Stimulated activated CD4-positive, alpha-beta T cell treated with anti-CD3 and anti-CD28 coated beads, TNF-alpha, amount 100 ng/mL, for 24 hours (primary cell): ENCODE data around the gene POU2F1.
"Not testable (repeated sequence)": the region's sequence is repeated elsewhere in the genome, so short reads cannot be mapped to it uniquely, and the experiment has no call there.

Source experiments
- DNase-seq, 3 experiments: peaks; one replicate each; pipeline ENCODE4 v3.0.0-alpha.2; 2020; ENCODE audit warnings: low read depth in 3 of 3

POU2F1 gene

DNA sequence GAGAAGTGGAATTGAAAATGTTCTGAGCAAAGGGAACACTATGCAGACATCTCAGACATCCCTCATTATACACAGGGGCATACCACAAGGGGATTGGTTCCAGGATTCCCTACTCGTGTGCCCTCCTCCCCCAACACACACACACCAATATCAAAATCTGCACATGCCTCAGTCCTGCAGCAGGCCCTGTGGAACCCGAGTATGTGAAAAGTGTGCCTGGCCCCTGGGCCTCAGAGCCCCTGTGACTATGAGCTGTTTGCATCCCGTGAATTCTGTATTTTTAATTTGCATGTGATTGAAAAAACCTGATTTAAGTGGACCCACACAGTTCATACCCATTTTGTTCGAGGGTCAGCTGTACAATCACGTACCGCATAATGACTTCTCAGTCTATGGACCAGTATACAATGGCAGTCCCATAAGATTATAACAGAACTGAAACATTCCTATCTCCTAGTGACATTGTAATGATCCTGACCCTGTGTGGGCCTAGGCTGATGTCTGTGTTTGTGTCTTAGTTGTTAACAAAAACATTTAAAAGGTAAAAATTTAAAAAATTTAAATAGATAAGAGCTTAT is 11.3 kb downstream of the POU2F1 start:
- DNase-seq: no peak

GRCh38 chr1:167232801-167233200 is 12.1 kb downstream of the POU2F1 start:
- no peak for DNase-seq

GRCh38 chr1:167233373-167233772 is 12.7 kb downstream of the POU2F1 start:
- DNase-seq: no peak

GRCh38 chr1:167237000-167237399 is 16.3 kb downstream of the POU2F1 start:
- DNase-seq: no peak

- DNase-seq: no peak
Observed at GRCh38 chr1:167238713-167239112, 18.0 kb downstream of the POU2F1 start.

GRCh38 chr1:167239257-167239656 is 18.6 kb downstream of the POU2F1 start:
- no peak for DNase-seq

GRCh38 chr1:167244244-167244643 is 23.6 kb downstream of the POU2F1 start:
- DNase-seq: no peak

- not testable (repeated sequence) for DNase-seq
Observed at GRCh38 chr1:167245168-167245567, 24.5 kb downstream of the POU2F1 start.

DNA sequence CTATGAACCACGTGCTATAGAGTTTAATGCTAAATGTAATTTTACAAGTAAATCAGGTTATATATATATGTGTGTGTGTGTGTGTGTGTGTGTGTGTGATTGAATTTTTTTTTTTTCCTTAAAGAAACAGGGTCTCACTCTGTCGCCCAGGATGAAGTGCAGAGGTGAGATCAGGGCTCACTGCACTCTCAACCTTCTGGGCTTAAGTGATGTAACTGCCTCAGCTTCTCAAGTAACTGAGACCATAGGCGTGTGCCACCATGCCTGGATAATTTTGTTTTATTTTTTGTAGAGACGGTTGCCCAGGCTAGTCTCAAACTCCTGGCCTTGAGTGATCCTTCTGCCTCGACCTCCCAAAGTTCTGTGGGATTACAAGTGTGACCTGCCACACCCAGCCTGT is 26.3 kb downstream of the POU2F1 start:
- DNase-seq: no peak

DNA sequence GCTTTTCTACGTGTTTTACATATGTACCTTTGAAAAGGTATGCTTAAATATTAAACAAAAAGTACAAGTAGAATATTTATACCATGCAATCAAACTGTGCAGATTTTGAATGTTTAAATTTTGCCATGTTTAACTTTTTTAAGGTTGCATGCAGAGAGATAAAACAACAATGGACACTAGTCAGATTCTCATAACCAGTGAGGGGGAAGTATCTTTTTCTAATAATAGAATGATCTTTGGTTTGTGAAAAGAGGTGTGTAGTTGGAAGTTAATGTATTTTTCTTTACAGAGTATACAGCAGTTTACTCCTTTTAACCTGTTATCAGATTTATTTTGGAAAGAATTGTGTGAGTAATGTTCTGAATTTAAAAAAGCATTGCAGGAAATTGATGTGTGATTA is 27.1 kb downstream of the POU2F1 start:
- no peak for DNase-seq

DNA sequence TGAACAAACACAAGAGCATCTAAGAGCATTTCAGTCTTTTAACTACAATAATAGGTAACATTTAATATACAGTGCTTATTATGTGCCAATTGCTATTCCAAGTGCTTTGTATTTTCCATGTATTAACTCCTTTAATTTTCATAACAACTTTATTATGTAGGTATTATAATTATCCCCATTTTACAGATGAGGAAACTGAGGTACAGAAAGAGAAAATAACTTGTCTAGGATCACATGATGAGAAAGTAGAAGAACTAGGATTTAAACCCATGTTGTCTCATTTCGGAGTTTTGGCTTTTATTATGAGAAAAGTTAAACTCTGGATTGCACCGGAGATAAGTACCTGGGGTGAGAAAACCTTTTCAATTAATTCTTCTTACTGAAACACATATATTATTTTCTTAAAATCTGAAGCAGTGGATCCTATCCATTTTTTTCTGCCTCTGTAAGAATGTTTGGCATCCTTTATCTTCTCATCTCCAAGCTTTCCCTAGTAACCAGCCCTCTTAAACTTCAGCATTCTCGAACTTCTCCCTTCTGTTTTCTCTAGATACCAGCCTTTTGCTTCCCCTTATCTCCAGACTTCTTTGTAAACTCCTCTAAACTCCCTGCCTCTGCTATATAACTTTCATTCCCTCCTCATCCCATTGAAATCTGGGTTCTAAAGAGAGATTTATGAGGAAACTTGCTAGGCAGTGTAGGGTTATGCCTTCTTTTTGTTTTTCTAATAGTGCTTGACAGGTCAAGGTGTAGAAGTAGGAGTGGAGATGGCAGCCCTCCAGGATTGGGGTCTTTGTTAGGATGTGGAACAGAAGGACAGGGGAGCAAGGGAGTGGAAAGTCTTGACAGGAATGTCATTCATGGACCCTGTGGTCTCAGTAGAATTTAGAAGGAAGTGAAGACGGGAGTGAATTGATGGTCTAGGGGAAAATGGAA is 28.3 kb downstream of the POU2F1 start:
- DNase-seq: no peak

DNA sequence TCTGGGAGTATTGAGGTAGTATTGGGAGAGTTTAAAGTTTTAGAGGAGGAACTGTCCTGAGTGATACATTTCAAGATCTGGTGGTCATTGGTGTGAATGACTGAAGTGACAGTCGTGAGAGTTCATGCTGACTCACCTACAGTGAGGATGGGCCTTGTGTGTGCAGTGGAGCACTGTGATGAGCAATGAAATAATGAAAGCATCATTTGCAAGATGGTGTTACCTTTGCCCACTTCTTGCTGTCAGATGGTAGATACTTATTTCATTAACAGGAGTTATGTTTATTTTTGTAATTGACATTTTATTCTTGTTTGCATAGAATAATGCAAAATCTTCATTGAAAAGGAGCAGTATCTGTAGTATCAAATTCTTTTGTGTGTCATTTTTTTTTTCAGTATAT is 29.0 kb downstream of the POU2F1 start:
- DNase-seq: no peak

- DNase-seq: no peak
Observed at GRCh38 chr1:167250482-167250881, 29.8 kb downstream of the POU2F1 start.

GRCh38 chr1:167251472-167251871 is 30.8 kb downstream of the POU2F1 start:
- DNase-seq: no peak

DNA sequence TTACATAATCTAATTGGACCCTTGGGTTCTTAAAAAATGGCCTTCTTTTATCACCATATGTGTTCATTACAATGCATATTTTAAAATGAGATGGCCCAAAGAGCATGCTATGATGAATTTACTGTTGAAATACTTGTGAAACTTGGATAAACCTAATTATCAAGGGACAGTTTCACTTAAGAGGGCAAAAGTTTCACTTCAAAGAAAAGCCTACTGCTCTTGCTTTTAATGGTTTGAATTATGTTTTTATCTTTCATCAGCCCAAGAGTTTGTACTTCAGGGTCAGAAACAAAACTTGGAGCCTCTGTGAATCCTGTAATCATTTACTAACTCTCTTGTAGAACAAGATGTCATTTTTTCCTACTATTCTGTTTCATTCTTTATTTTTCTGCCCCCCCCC is 32.3 kb downstream of the POU2F1 start:
- no peak for DNase-seq

DNA sequence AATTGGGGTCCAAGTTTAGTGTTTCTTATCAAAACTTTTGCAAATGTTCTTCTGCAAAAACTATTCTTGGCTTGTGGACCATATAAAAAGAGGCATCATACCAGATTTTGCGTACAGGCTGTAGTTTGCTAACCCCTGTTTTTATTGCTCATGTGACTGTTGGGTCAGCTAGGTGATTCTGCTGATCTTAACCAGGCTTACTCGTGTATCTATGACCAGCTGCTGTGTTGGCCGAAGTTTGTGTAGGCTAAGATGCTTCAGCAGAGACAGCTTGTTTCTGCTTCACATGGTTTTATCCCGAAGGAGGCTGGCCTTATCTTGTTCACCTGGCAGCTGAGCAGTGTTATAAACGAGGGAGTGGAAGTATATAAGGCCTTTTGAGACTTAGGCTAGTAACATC is 38.2 kb downstream of the POU2F1 start:
- DNase-seq: no peak

DNA sequence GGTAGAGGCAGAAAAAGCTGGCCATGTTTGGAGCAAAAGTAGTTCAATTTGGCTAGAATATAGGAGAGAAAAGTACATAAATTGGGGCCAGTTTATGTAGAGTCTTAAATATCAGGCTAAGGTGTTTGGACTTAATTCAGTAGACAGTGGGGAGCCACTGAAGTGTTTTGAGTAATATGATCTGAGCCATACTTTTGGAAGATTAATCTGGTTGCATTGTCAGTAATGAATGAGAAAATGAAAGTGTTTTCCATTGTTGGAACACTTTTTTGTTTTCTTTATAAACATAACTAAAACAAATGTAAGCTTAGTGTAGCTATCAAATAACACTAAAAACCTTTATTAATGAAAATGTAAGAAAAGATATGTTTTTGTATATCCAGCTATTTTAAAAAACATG is 42.1 kb downstream of the POU2F1 start:
- DNase-seq: no peak

- no peak for DNase-seq
Observed at GRCh38 chr1:167263344-167263743, 42.7 kb downstream of the POU2F1 start.

GRCh38 chr1:167263819-167264464 is 43.3 kb downstream of the POU2F1 start:
- no peak for DNase-seq

GRCh38 chr1:167266965-167267364 is 46.3 kb downstream of the POU2F1 start:
- DNase-seq: no peak

DNA sequence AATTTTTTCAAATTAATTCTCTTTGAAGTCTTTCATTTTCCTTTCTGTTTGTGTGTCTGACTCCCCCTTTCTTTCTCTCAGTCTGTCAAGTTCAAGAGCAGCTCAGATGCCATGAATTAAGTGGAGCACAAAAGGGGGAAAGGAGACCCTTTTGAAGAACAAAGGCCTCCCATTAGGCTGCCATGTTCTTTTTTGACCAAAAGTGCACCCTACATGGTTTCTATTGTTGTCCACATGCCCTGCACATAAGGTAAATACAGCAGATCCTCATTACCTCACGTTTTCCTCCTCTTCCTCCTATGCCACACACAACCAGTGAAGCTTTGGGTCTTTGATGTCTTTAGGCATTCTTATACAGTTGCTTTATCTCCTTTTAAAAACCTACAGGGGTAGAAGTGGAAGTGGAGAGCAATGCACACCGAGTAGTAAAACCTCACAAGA is 47.7 kb downstream of the POU2F1 start:
- DNase-seq: no peak

- no peak for DNase-seq
Observed at GRCh38 chr1:167270349-167271092, 49.8 kb downstream of the POU2F1 start.
